SW 1271 (cell line): ENCODE results near the gene DGLUCY.
A peak's percentile ranks its signal among the peaks of the same experiment; 100 is the strongest.
"Not testable (repeated sequence)": the region's sequence is repeated elsewhere in the genome, so short reads cannot be mapped to it uniquely, and the experiment has no call there.

Experiments used
- DNase-seq, 2 experiments: peaks; one replicate each; lab custom pipeline; 2025; lab: John Stamatoyannopoulos, UW

The DGLUCY gene

DNA sequence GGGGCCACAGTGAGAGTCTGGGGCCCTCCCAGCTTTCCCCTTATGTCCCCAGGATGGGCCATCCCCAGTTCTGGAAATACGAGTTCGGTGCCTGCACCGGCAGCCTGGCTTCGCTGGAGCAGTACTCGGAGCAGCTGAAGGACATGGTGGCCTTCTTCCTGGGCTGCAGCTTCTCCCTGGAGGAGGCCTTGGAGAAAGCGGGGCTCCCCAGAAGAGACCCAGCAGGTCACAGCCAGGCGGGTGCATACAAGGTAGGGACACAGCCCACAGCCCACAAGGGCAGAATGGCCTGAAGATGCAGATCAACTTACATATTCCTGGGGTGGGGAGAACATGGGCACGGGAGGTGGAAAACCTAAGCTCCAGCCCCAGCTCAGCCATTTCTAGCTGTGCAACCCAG lies 56.1 kb downstream of the DGLUCY start:
- no peak for DNase-seq

DNA sequence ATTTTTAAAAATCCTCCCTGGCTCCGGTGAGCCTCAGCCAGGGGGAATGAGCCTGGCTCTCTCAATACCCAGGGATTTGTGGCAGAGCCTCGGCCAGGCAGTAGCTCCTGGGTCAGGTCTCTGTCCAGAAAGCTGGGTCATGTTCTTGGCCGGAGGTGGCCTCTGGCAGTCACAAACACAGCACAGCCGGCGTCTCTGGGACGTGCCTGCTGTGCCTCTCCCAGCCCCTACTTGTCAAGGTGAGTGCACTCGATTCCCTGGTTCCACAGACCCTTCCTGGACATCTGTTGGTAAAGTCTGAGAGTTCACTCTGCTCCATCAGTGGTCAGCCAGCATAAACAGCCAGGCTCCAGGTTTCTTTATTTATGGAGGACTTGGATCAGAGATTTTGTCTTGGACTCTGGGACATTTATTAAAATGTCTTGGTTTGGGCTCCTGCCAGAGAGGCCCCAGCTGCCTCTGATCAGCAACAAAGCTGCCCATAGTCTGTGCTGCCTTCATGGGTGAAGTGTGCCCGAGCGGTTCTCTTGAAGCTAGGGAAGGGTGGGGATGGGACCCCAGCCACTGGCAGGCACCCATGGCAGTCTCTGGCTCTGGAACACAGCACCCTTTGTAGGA lies 56.7 kb downstream of the DGLUCY start:
- DNase-seq = no peak

DNA sequence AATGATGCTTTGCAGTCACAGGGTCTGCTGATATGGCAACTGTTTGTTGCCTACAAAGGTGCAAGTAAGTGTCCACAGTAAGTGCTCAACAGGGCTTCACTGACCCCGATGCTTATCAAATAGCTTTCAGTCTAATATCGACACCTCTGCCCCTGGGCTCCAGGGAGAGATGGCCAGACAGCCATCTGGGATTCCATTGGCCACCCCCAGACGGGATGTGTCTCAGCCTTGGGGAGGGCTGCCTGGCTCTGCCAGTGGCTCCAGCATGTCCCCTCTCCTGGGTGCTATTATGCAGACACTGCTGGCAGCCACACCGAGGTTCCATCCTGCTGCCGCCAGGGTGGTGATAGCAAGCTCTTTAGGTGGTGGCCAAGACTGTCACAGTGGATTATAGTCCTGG lies 57.4 kb downstream of the DGLUCY start:
- no peak for DNase-seq

DNA sequence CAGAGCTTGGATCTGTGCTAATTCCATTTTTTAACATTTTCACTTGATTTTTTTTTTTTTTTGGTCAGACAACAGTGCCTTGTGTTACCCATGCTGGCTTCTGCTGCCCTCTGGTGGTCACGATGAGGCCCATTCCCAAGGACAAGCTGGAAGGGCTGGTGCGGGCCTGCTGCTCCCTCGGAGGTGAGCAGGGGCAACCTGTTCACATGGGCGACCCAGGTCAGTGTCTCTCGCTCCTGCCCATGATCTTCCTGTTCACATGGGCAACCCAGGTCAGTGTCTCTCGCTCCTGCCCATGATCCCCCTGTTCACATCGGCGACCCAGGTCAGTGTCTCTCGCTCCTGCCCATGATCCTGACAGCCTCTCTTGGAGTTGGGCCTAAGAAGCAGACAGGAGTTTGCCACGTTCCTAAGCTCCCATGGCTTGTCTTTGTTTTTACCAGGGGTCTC lies 59.4 kb downstream of the DGLUCY start:
- DNase-seq = peak; percentile 32 to 68

DNA sequence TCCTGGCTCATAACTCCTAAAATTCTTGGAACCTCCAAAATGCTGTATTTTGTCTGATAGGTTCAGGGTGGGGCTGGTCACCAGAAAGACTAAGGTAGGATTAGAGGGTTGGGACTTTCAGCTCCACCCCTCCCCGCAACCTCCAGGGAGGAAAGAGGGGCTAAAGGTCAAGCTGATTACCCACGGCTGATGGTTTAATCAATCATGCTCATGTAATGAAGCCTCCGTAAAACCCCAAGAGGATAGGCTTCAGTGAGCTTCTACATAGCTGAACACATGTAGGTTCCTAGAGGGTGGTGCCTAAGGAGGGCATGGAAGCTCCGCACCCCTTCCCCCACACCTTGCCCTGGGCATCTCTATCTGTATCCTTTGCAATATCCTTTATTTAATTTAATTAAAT lies 60.0 kb downstream of the DGLUCY start:
- no peak for DNase-seq

DNA sequence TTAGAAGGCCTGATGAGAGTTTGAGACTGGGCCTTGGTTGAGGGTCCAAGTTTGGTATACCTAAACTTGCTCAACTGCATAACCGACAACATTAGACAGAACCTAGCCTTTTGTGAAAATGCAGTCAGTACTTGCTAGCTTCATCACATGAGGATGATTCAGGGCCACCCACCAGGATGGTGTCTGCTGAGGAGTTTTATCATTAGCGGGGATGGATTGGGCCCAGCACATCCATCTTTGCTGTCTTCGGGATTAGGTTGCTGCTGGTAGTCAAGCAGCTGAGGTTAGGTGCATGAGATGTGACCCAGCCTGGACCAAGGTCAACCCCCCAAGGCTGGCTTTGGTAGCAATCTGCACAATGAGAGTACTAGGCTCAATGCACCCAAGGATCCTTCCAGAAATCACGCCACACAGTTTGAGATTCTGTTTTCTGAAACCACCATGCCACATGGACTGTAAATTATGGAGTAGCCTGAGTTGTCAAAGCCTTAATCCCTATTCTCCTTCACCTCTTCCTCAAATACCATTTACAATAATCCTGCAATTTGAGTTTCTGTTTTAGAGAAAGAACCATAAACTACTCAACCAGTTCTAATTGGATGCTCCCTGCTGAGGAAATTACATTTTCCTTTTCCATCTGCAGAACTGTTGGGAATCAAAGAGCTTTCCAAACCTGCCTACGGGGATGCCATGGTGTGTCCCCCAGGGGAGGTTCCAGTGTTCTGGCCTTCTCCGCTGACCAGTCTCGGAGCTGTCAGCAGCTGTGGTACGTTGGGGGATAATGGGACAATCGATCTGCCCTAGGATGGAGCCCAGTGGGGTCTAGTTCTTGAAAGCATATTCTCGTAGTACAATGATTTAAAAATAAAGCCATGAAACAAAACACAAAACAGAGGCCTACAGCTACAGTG lies 61.7 kb downstream of the DGLUCY start:
- no peak for DNase-seq

DNA sequence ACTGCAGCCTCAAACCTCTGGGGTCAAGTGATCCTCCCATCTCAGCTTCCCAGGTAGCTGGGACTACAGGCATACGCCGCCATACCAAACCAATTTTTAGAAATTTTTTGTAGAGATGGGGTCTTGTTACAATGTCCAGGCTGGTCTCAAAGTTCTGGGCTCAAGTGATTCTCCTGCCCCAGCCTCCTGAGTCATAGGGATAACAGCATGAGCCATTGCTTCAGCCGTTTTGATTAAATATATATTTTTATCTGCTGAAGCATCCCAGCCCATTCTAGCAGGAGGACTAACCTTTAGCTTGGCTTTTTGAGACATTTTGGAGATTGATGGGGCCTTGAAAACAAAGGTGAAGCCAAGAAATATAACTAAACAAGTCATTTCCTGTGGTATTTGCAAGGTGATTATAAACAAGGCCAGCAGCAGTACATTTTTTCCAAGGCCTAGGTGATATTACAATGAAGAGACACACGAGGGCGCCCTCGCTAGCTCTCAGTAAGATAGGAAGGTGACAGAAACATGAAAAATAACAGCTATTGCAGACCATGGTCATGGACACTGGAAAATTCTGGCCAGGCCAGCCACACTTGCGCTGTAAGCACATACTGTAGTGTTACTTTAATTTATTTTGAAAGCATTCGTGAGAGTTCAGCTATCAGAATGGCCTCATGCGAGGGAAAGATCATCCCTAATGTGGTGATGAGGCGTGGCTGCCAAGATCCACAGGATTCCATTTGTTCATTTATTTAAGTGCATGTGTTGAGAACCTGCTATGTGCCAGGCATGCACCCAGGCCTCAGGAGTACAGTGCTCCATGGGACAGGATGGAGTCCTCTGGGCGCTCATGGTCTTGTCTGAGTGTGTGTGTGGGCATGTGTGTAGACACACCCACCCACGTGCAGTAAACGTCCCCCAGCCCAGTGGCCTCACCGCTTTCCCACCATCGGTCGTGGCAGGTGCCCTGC lies 63.5 kb downstream of the DGLUCY start:
- peak in 1 of 2 experiments; percentile 80 for DNase-seq

DNA sequence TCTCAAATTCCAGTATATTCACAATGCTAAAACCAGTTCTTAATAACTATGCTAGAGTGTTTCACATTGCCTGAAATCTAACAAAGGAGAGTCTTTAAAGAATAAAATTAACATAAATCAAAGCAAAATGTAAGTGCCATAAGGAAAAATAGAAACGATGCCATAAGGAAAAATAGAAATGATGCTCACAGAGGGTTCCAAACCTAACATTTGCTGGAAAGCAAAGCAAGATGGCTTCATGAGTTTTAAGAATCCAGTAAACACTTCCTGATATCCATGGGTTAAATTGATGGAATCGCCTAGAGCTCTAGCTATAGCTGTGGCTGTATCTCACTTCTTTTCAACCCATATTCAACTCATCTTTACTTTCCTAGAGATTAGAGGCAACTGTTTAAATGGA lies 66.7 kb downstream of the DGLUCY start:
- no peak for DNase-seq

DNA sequence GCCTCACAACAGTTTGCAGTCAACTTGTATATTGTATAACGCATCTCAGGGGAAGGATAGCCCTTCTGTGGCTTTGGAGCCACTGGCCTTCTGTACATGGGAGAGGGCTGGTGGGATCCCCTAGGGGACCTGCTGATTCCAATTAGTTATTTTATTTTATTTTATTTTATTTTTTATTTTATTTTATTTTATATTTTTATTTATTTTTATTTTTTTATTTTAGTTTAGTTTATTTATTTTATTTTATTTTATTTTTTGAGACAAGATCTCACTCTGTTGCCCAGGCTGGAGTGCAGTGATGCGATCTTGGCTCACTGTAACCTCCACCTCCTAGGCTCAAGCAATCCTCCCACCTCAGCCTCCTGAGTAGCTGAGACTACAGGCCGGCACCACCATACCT lies 68.9 kb downstream of the DGLUCY start:
- DNase-seq = not testable (repeated sequence)

DNA sequence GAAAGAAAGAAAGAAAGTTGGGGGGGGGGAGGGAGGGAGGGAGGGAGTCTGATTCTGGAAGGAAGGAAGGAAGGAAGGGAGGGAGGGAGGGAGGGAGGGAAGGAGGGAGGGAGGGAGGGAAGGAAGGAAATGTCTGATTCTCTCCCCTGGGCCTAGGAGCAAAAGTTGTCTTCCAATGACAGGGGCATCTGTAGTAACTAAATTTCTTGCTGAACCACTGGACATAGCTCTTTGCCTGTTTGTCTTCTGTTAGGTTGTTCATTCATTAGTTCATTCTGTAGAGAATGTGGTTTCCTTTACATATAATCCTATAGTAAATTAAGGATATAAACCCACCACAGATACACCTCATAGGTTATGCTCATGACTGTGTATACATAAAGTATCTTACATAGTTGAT lies 70.7 kb downstream of the DGLUCY start:
- no peak for DNase-seq

DNA sequence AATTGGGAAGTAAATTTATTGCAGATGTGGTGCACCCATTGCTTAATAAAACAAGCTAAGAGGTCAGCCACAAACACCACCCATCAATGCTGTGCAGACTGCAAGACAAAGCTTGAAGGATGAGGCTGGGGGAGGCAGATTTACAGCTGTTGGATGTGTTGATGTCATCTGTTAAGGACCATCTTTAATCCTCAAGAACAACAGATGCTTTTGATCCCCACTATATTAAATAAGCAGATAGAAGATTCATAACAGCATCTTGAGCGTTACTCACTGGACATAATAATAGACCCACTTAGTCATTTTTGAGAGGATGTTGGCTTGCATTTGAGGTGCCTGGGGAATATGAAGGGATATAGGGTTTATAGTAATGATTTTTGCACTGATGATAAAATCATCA lies 71.8 kb downstream of the DGLUCY start:
- DNase-seq = no peak

DNA sequence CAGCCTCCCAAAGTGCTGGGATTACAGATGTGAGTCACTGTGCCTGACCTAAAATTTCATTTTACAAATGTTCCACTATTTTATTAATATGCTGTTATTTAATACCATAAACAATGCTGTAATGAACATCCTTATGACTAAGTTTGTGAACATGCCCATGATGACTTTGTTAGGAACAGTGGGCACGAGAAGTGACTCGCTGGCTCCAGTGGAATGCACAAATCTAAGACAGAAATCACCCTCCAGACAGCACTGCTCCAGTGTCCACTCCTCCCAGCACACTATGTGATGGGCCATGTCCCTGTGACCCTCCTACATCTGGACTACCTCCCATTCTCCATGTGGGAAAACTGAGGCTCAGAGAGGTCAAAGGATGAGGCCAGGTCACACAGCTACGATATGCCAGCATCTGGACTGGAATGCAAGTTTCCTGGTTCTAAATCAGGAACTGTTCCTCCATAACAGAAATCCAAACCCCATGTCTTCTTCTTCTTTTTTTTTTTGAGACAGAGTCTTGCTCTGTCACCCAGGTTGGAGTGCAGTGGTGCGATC lies 72.7 kb downstream of the DGLUCY start:
- no peak for DNase-seq

DNA sequence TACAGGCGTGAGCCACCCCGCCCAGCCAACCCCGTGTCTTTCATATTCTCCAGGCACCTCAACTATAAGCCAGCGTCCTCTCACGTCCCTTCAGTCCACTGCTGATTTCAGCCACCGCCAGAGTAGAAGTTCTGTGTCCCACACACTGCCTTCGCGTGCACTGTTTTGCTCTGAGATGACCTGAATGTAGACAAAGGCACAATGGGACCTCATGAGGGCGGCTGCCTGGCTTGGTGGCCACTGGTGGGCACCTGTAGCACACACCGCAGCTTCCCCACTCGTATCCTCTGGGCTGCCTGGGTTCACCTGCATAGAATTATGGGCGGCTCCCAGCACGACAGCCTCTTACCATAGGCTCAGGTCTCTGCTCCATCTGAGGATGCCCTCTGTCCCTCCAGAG lies 73.4 kb downstream of the DGLUCY start:
- DNase-seq = no peak

DNA sequence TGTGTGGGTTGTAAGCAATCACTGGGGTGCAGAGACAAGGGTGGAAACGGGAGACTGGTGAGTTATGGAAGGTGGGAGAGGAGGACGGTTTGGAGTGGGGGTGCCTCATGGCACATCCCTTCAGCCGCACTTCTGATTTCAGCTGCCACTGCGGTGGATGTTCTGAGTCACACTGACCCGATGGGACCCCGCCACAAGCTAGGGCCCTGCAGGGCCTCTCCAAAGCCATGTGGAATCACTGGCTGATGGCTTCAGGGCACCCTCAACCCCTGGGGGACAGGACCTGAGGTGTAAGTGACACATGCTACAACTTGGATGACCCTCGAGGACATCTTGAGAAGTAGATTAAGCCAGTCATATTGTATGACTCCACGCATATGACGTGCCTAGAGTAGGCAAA lies 77.0 kb downstream of the DGLUCY start:
- no peak for DNase-seq

DNA sequence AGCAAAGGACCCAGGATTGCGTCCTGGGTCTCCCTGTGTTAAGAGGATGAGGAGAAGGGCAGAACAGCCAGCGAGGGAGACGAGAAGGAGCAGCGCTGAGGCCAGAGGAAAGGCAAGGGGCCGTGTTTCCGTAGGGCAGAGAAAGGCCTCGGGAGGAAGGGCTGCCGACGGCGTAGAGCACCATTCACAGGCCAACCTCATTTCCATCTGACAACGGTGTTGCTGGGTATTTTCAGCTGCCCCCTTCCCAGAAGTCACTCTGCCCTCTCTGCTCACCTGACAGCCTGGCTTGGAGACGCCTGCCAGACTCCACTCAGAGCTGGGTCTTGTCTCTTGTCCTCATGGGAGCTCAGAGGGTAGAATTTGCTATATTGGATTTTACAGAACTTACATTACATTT lies 79.2 kb downstream of the DGLUCY start:
- DNase-seq = no peak

DNA sequence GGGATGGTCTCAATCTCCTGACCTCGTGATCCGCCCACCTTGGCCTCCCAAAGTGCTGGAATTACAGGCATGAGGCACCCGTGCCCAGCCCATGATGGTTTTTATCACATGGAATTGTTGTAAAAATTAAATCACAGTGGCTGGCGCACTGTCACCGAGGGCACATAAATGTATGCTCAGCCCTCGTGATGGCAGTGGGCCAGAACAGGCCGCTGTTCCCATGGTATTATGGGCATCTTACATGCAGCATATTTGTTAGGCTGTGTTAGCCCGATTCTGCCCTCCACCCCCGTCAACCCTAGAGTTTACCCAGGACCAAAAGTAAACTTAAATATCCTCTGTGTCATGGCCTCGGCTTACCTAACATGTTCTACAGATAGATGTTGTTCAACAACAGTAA lies 82.0 kb downstream of the DGLUCY start:
- no peak for DNase-seq

DNA sequence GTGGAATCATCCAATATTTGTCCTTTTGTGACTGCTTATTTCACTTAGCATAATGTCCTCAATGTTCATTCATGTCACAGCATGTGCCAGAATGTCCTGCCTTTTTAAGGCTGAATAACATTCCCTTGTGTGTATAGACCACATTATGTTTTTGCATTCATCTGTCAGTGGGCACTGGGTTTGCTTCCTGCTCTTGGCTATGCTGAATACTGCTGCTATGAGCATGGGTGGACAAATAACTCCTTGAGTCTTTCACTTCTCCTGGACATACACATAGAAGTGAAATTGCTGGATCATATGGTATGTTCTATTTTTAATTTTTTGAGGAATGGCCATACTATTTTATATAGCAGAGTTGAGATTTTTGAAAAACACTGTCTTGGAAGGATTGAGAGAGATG lies 83.8 kb downstream of the DGLUCY start:
- DNase-seq = no peak

DNA sequence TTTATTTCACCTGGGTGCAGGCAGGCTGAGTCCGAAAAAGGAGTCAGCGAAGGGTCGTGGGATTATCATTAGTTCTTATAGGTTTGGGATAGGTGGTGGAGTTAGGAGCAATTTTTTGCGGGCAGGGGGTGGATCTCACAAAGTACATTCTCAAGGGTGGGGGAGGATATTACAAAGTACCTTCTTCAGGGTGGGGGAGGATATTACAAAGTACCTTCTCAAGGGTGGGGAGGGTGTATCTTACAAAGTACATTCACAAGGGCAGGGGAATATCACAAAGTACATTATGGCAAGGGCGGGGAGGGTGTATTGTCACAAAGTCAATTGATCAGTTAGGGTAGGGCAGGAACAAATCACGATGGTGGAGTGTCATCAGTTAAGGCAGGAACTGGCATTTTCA lies 86.9 kb downstream of the DGLUCY start:
- DNase-seq = not testable (repeated sequence)

DNA sequence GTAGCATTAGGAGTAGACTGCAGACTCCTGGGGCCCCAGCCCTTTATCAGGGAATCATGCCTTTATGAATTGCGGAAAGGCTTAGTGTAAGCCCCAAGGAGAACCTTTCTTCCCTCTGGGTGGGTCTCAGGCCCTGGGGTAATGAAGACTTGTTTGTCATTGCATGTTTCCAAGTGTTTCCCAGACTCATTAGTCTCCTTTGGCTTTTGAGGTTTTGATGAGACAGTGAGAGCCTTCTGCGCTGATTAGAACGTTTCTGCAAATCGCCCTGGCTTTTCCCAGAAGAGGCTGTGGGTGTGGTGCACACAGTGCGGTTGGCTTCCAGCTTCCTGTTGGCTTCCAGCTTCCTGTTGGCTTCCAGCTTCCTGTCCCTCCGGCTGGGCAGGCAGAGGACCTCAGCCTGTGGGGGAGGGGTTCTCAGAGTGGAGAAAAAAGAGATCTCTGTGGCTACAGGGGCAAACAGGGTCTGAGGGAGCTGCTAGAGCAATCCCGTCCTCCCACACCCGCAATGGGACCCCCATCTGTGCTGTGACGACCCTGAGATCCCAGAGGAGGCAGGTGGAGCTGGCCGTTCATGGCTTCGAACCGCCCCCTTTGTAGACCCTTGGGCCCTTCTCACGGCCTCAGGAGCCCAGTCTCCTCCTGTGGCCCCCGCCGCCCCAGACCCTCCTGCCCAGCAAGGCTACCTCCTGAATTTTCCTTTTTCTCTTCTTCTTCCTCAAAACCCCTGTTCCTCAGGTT lies 88.5 kb downstream of the DGLUCY start:
- peak in 1 of 2 experiments; percentile 22 for DNase-seq

DNA sequence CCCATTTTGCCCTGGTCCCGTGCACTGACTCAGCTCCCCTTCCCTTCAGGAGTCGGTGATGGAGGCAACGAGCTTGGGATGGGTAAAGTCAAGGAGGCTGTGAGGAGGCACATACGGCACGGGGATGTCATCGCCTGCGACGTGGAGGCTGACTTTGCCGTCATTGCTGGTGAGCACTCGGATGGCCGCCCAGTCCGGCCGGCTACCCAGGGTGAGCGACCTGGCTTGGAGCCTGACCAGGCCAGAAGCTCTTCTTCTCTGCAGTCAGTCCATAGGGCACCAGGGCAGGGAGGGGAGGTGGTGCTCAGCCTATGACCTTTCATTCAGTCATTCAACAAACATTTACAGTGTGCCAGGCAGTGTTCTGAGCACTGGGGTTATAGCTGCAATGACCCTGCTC lies 90.8 kb downstream of the DGLUCY start:
- DNase-seq = no peak

DNA sequence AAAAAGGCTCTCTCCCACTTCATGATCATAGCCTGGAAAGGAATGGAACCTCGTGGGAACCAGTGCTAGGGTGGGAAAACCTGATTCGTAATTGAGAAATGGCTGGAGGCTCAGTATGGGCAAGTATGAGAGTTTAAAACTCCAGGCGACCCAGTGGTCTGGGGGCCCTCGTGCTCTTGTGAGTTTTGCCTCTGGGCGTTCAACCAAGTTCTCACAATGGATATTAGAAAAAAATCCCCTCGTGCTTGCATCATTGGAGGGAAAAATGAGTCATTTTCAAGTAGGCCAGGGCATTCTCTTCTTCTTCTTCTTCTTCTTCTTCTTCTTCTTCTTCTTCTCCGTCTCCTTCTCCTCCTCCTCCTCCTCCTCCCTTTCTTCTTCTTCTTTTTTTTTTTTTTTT lies 91.6 kb downstream of the DGLUCY start:
- no peak for DNase-seq
